K562 (cell line): ENCODE results near the gene TFEB. TPM values are rescaled to one million over a fixed set of nuclear protein-coding genes. Genes with fewer than 3 reads are reported as not detected.

ENCODE experiments used
- ATAC-seq: fragments of 200-7000 bp; cut with Tn5 transposase; 3 replicates; pipeline ENCODE4 v1.9.1; 2020; ENCODE audit warnings: moderate library complexity
- BruUV-seq: library from RNA; stranded (reverse); fragments of 400-500 nt; replicated peaks from 2 replicates; lab custom pipeline; 2021; lab: Mats Ljungman, UMichigan
- CTCF ChIA-PET: fragments of 300-600 bp; formaldehyde crosslinking; extraction: SDS; loops from one replicate; lab custom pipeline; 2021; ENCODE audit warnings: low intra/inter-chr PET ratio; lab: Yijun Ruan, JAX
- POLR2A ChIA-PET: fragments of 300-600, 350-650 bp; sonication (Branson Sonifier 250); formaldehyde crosslinking; extraction: SDS; loops from one replicate; lab custom pipeline; 2021; ENCODE audit warnings: antibody characterized with exemption, inconsistent platforms; lab: Yijun Ruan, JAX
- DNase-seq, 4 experiments: peaks; one replicate each; pipeline versions ENCODE4 v3.0.0 to v3.0.0-alpha.2; 2011 to 2018; ENCODE audit warnings: low spot score in 3 of 4, mixed read lengths in 3 of 4; ENCODE audit errors: extremely low read depth in 1 of 4
- FAIRE-seq: peaks from 2 replicates; lab custom pipeline; 2011; peaks lifted over from hg19 to GRCh38; lab: Jason Lieb, UNC
- H2AFZ ChIP-seq: 2 replicates; pipeline ENCODE4 v1.6.0; 2011; ENCODE audit warnings: low read depth, low read length, control low read depth, inconsistent platforms
- H3K27ac ChIP-seq: fragments of 200-600 bp; 3 replicates; pipeline ENCODE4 v1.8.0; 2011; ENCODE audit warnings: low read depth, mild to moderate bottlenecking, control low read depth, inconsistent platforms, low read length, moderate library complexity, mixed read lengths; ENCODE audit errors: extremely low read depth
- H3K27me3 ChIP-seq, 2 experiments: fragments of 300-600 bp in 1 of 2; 2 replicates in 1 of 2; 3 replicates in 1 of 2; pipeline versions ENCODE4 v1.6.0 to v1.8.0; 2011; ENCODE audit warnings: inconsistent platforms in 2 of 2, low read length in 2 of 2, mild to moderate bottlenecking in 1 of 2, mixed read lengths in 1 of 2, moderate library complexity in 1 of 2; ENCODE audit not compliant: control insufficient read depth in 2 of 2, insufficient read depth in 2 of 2
- H3K36me3 ChIP-seq: fragments of 300-600 bp; 3 replicates; pipeline ENCODE4 v1.8.0; 2011; ENCODE audit warnings: mild to moderate bottlenecking, low read length, inconsistent platforms; ENCODE audit not compliant: control insufficient read depth, insufficient read depth
- H3K4me1 ChIP-seq, 2 experiments: fragments of 200-600 bp in 1 of 2; replicated peaks in 1 of 2; 2 replicates in 1 of 2; 3 replicates in 1 of 2; pipeline versions ENCODE4 v1.5.1 to v1.8.0; 2011; ENCODE audit warnings: inconsistent platforms in 2 of 2, low read length in 2 of 2, mild to moderate bottlenecking in 1 of 2, mixed read lengths in 1 of 2, moderate library complexity in 1 of 2; ENCODE audit not compliant: control insufficient read depth in 2 of 2, insufficient read depth in 2 of 2
- H3K4me2 ChIP-seq: 2 replicates; pipeline ENCODE4 v1.6.1; 2011; ENCODE audit warnings: low read length, control low read depth, inconsistent platforms, mixed read lengths; ENCODE audit not compliant: insufficient read depth
- H3K4me3 ChIP-seq: fragments of 200-600 bp; sonication (generic), shearing (Covaris generic); 2 replicates; pipeline ENCODE4 v1.5.1; 2016; ENCODE audit warnings: control low read depth, inconsistent platforms
- H3K79me2 ChIP-seq: fragments of 200-600 bp; 3 replicates; pipeline ENCODE4 v1.8.0; 2011; ENCODE audit warnings: low read length, inconsistent platforms; ENCODE audit not compliant: control insufficient read depth, insufficient read depth
- H3K9ac ChIP-seq, 2 experiments: 2 replicates each; pipeline versions ENCODE4 v1.6.0 to v1.6.1; 2011; ENCODE audit warnings: low read depth in 2 of 2, low read length in 2 of 2, control low read depth in 1 of 2, inconsistent platforms in 1 of 2, mild to moderate bottlenecking in 1 of 2, mixed read lengths in 1 of 2; ENCODE audit not compliant: insufficient read depth in 1 of 2
- H3K9me1 ChIP-seq: one replicate; pipeline ENCODE4 v1.6.0; 2011; ENCODE audit warnings: inconsistent platforms, mild to moderate bottlenecking, low read length, moderate library complexity; ENCODE audit not compliant: control insufficient read depth, insufficient read depth
- H3K9me3 ChIP-seq: replicated peaks from 2 replicates; pipeline ENCODE4 v1.5.1; 2011; ENCODE audit warnings: low read depth, low read length, inconsistent platforms; ENCODE audit not compliant: control insufficient read depth, insufficient read depth
- H4K20me1 ChIP-seq: replicated peaks from 2 replicates; pipeline ENCODE4 v1.6.1; 2011; ENCODE audit warnings: low read length, inconsistent platforms, mixed read lengths; ENCODE audit not compliant: control insufficient read depth, insufficient read depth
- CBFA2T2 ChIP-seq: fragments of 450-650 bp; conservative IDR thresholded peaks from 2 replicates; pipeline ENCODE4 v1.6.1; 2017; ENCODE audit warnings: mild to moderate bottlenecking
- NFYB ChIP-seq: IDR thresholded peaks from 2 replicates; pipeline ENCODE4 v1.6.1; 2011; ENCODE audit warnings: mild to moderate bottlenecking, moderate library complexity; ENCODE audit not compliant: insufficient read length; ENCODE audit errors: extremely low read depth
- ZC3H11A ChIP-seq: IDR thresholded peaks from 2 replicates; pipeline ENCODE4 v1.6.1; 2012; ENCODE audit warnings: low read depth, low read length, improper control_type of control experiment
- WGBS: fragments of 100-300 bp; shearing (Covaris generic); methylation state at CpG from one replicate; pipeline ENCODE4 v1.1.6; 2016; ENCODE audit warnings: low coverage, mixed read lengths; ENCODE audit not compliant: insufficient coverage; ENCODE audit errors: missing lambda C conversion rate; 5-methylcytosine and 5-hydroxymethylcytosine counted together
- in situ Hi-C: fragments of 300-500 bp; cut with MboI; formaldehyde crosslinking; loops from 4 replicates; pipeline ENCODE4 v1.15.0; 2018; ENCODE audit warnings: inconsistent platforms, mixed read lengths
- intact Hi-C: fragments of 100-400 bp; cut with micrococcal nuclease; formaldehyde crosslinking; loops from 2 replicates; pipeline ENCODE4 v1.14.2; 2022
- polyA plus RNA-seq, 8 experiments: library from polyadenylated mRNA; depleted of rRNA in 4 of 8; stranded (reverse) in 5 of 8; unstranded in 3 of 8; fragments of >200 nt; fragmentation: Nextera tagmentation in 2 of 8; fragmentation: Illumina TruSeq in 1 of 8; extraction: Ambion mirVana in 2 of 8; extraction: Trizol in 1 of 8; gene quantifications; 2 replicates each; pipeline versions ENCODE4 v1.2.1 to v1.2.3, GENCODE V29; 2011 to 2014; ENCODE audit warnings: inconsistent platforms in 1 of 8, missing spikeins in 1 of 8
- total RNA-seq, 7 experiments: library from RNA; depleted of rRNA in 6 of 7; stranded (reverse); fragments of >200 nt in 6 of 7; fragmentation: Illumina TruSeq in 2 of 7; extraction: Trizol in 2 of 7; gene quantifications; 2 replicates each; pipeline versions ENCODE4 v1.2.1 to v1.2.3, GENCODE V29; 2011 to 2021; ENCODE audit warnings: low replicate concordance in 1 of 7

TFEB gene
- total and polyA plus RNA-seq, 9 of the 15 experiments (the other 6 are each of a cell fraction or from before 2014, with no cell fraction given), result 0.04 to 4.7 (median 2.0) TPM

DNA sequence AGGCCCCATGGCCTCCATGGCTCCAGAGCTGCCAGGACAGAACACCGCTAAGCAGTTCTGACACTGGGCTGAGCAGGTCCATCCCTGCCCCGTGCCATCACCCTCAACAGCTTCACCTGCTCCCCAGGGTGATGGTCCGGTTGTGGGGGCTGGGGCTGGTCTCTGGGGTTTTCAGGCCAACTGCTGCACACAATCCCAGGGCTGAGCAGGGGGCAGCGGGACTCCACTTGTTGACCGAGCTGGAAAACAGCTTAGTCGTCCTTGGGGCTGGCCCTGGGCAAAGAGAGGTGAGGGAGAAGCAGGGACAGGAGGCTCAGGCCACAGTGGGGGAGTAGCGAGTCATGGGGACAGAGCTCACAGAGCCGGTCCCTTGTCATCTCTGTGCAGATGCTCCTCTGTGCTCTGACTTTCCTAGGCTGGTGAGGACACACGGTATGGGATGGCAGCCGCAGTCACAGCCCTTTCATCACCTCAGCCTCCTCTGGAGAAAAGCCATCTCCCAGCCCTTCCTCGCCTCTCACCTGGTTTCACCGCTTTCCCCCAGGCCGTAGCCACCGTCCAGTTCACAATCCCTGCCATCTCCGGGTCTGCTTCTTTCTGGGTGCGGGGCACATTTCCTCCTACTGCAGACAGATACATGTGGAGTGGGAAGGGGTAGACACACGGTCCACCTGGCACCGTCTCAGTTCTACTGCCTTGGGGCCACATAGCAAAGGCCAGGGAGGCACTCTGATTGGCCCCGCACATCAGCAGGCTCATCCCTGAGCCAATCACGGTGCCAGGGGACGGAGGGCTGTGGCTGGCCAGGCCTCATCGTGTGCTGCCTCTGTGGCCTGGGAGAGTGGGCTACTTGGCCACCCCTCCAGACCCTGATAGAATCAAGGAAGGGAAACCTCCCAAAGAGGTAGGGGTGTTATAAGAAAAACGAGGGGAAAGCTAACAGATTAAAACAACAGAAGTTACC is 78.0 kb downstream of the TFEB start:
- H3K4me3 ChIP-seq, result no peak overlapping the region
- no peaks in the 10 kb centered on the region for H3K79me2 ChIP-seq
- intact Hi-C loops (no loop called here), in situ Hi-C loops (no loop called here)
- peaks cover 10% of the 10 kb centered on the region; the same call in 1 of the 2 replicates for H4K20me1 ChIP-seq
- H3K27ac ChIP-seq, result no peak overlapping the region
- POLR2A ChIA-PET, result interaction anchor here (0.6 kb wide), 1 partner anchor 10 kb away, joined by 4 read pairs; no protein-coding TSS in a partner anchor
- 2% methylated on average over 23 of the region's 23 CpGs for WGBS
- BruUV-seq, result no TSS peak
- no peak overlapping the region for H3K4me2 ChIP-seq
- TF ChIP-seq ZC3H11A (no peak), NFYB (peak; percentile 36), CBFA2T2 (no peak)
- no peak for FAIRE-seq
- no peak for ATAC-seq
- H3K4me1 ChIP-seq, result peaks cover 0 to 9% of the 10 kb centered on the region in 2 experiments; a peak in 2 of 5 replicates
- H3K9me3 ChIP-seq, result no peaks in the 10 kb centered on the region
- H3K27me3 ChIP-seq, result peaks cover 62 to 73% of the 10 kb centered on the region in 2 experiments
- no peaks in the 10 kb centered on the region for H3K9me1 ChIP-seq
- no peaks in the 10 kb centered on the region for H3K36me3 ChIP-seq
- H2AFZ ChIP-seq, result no peak overlapping the region
- CTCF ChIA-PET, result interaction anchor here (1.2 kb wide), 1 partner anchor 289 kb away, joined by 3 read pairs; no protein-coding TSS in a partner anchor
- H3K9ac ChIP-seq, result no peak overlapping the region
- DNase-seq, result no peak
